NCI-H146 treated with DMSO at 0.1 percent for 48 hours (cell line): ENCODE results near the gene MROH7.
A peak's percentile ranks its signal among the peaks of the same experiment; 100 is the strongest.

Experiments used
- DNase-seq: peaks from one replicate; lab custom pipeline; 2025; ENCODE audit not compliant: unreplicated experiment; lab: John Stamatoyannopoulos, UW

Gene MROH7

GRCh38 chr1:54695221-54695620 is 53.6 kb downstream of the MROH7 start:
- no peak for DNase-seq

GRCh38 chr1:54695764-54696163 is 54.2 kb downstream of the MROH7 start:
- no peak for DNase-seq

- no peak for DNase-seq
Observed at GRCh38 chr1:54696262-54696661, 54.7 kb downstream of the MROH7 start.

DNA sequence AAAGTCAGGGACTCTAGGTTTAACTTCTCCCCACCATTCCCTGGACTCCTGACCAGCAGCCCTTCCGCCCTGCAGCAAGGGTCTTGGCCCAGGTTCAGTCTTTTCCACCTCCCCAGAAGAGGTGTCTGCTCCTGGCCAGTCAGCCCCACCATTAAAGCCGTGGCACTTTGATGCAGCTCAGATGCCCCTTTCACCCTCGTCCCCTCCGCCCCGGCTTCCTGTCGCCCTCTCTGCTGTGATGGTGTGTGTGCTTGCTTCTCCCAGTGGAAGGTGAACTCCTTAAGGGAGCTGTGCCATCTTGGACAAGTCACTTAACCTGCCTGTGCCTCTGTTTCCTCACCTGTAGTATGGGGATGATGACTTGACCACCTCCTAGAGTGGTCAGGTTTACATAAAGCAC is 56.3 kb downstream of the MROH7 start:
- no peak for DNase-seq

- DNase-seq: no peak
Observed at GRCh38 chr1:54698346-54698745, 56.8 kb downstream of the MROH7 start.

DNA sequence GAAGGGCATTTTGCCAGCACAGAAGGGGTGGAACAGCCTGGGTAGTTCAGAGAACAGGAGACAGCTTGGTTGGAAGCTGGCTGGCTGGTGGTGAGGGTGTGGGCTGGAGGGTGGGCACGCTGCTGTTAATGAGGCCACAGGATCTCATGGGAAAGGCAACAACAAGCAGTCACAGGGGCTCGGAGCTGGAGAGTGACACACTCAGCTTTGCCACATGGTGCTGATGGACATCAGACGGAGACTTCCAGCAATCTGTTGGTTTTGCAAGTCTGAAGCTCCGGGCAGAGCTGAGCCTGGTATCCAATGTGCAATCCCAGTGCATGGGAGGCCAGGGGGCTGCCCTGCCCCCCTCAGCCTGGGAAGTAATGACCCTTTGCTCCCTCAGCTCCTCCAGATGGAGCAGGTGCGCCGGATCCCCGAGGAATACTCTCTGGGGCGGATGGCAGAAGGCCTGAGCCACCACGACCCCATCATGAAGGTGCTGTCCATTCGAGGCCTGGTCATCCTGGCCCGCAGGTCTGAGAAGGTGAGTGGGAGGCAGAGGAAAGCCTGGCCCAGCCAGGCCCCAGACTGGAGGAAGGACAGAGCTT is 58.4 kb downstream of the MROH7 start:
- DNase-seq: no peak

DNA sequence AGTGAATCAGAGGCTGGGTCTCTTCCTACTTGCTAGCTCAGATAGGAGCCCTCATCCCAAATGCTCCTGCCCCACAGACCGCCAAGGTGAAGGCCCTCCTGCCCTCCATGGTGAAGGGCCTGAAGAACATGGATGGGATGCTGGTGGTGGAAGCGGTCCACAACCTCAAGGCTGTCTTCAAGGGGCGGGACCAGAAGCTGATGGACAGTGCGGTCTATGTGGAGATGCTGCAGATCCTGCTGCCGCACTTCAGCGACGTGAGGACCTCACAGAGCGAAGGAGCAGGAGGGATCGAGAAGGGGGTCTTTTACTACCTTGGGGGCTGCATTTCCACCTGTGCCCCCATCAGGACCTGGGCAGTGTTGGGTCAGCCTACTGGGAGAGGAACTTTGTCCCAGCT is 59.5 kb downstream of the MROH7 start:
- no peak for DNase-seq

GRCh38 chr1:54701996-54702395 is 60.4 kb downstream of the MROH7 start:
- no peak for DNase-seq

DNA sequence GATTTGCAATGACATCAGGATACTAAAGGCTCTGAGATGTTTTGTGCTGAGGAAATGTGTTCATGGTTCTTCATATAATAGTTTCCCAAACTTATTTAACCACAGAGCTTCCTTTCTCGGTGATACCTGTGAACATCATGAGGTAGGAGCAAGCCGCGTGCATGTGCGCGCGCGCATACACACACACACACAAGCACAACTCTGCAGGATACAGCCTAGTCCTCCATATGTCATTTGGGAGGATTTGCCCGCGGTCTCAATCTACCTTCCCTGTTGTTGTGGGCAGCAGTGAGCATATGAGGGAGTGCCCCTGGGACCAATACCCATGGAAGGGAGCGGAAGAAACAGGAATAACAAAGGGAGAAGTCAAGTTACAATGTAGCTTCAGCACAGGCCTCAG is 61.9 kb downstream of the MROH7 start:
- no peak for DNase-seq

GRCh38 chr1:54705153-54705552 is 63.6 kb downstream of the MROH7 start:
- DNase-seq: no peak

GRCh38 chr1:54706419-54706818 is 64.8 kb downstream of the MROH7 start:
- no peak for DNase-seq

GRCh38 chr1:54708385-54708784 is 66.8 kb downstream of the MROH7 start:
- DNase-seq: no peak

DNA sequence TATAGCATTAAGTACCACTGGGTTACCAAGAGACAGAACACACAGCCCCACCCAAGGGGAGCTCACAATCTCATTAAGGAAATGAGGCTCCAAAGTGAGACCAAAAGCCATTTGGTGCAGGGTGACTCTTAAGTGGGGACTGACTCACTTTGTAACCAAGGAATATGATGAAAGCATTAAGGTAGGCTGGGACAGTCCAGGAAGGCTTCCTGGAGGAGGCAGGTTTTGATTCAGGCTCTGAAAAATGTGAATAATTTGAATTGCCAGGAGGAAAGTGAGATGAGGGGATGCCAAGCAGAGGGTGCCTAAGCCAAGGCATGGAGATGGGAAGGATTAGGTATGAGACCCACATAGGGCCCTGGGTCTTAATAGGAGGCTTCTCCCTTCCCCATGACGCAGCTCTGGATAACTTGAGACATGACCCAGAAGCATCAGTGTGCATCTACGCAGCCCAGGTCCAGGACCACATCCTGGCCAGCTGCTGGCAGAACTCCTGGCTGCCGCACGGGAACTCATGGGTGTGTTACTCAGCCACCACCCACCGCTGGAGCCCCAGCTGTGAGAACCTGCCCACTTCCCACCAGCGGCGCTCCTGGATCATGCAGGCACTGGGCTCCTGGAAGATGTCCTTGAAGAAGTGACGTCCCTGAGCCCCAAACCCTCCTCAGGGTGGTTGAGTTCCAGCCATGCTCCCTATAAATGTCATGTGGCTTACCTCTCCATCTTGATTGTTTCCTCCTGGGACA is 68.1 kb downstream of the MROH7 start:
- no peak for DNase-seq

GRCh38 chr1:54710434-54710833 is 68.8 kb downstream of the MROH7 start:
- no peak for DNase-seq

GRCh38 chr1:54710841-54711240 is 69.3 kb downstream of the MROH7 start:
- no peak for DNase-seq

DNA sequence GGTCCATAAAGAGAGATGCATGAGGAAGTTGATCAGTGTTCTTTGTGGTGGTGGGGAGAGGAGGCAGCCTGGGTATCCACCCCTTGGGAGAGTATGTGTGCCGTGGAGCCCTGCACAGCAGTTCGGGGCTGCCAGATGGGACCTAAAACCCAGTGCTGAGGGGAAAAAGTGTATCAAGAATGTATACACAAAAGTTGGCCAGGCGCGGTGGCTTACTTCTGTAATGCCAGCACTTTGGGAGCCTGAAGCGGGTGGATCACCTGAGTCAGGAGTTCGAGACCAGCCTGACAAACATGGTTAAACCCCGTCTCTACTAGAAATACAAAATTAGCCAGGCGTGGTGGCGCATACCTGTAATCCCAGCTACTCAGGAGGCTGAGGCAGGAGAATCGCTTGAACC is 70.0 kb downstream of the MROH7 start:
- no peak for DNase-seq

GRCh38 chr1:54714881-54715492 is 73.4 kb downstream of the MROH7 start:
- DNase-seq: no peak

DNA sequence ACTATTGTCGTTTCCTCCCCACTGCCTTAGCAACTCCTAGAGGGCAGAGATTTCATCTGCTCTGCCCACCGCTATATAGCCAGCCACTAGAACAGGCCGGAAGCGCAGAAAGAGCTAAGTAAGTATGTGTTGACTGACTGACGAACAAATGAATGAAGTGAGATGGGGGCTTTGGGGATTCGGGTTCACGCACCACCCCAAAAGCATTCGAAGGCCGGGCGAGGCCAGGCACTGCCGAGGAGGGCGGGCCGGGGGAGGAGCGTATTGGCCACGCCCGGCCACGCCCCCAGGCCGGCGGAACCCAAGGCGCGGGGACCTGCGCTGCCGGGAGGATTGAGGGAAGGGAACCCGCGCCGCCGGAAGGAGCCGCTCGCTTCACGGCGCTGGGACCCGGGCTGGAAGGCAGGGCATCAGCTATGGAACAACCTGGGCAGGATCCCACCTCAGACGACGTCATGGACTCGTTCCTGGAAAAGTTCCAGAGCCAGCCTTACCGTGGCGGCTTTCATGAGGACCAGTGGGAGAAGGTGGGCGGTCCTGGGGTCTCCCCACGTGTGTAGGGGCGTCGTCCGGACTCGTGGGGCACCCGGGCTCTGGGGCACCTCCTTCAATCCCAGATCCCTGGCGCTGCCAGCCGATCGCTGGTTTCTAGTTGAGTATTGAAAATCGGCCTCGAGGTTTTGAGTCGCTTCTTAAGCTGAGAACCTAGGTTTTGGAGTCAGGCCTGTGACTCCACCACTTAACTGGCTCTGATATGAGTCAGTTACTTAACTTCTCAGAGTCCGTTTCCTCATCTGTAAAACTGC is 74.1 kb downstream of the MROH7 start, which contains the start of gene TTC4:
Gene TTC4, plus strand, starts transcription at position 369 of the 806 bp plus-strand sequence. Its CDS starts 48 bp downstream, at position 417.
- peak; percentile 49 for DNase-seq

- no peak for DNase-seq
Observed at GRCh38 chr1:54716299-54717047, 74.9 kb downstream of the MROH7 start.

DNA sequence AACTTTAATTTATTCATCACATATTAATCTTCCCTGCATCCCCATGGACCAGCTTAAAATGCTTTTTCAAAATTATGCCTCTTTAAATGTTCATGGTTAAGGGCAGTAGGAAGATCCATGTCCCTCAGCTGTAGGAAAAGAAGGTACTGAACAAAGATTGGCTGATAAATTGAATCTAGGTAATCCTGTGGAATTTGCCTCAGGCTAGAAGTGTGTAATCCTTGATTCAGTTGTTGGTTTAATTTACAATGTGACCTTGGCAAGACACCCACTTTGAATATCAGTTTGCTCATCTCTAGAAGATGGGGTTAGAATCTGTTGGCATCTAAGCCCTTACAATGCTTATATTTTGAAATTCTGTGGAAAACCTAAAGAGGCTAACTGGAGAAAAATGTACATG is 80.1 kb downstream of the MROH7 start:
- DNase-seq: no peak

DNA sequence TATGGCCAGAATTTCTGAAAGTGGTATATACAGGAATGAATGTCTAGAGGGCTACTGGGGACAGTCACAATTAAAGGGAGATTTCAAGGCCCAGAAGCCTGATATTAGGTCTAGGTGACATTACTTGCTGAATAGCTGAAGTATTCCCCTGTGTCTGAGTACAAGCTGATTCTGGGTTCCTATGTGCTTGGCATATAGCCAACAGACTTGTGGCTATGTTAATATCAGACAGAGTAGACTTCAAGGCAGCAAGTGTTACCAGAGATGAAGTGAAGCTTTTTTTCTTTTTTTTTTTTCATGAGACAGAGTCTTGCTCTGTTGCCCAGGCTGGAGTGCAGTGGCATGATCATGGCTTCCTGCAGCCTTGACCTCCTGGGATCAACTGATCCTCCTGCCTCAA is 82.4 kb downstream of the MROH7 start:
- no peak for DNase-seq
